HCT116 (cell line): Measurements from ENCODE around the gene DR1.

Source experiments
- CTCF ChIP-seq, 3 experiments: fragments of 200-600 bp in 1 of 3; sonication (generic) in 1 of 3; IDR thresholded peaks in 2 of 3; conservative IDR thresholded peaks in 1 of 3; 2 replicates each; pipeline ENCODE4 v1.5.1; 2012 to 2017; ENCODE audit warnings: low read depth in 2 of 3, low read length in 2 of 3, antibody characterized with exemption in 1 of 3, borderline replicate concordance in 1 of 3, control low read depth in 1 of 3, mild to moderate bottlenecking in 1 of 3, mixed read lengths in 1 of 3, mixed run types in 1 of 3, moderate library complexity in 1 of 3; ENCODE audit not compliant: insufficient read depth in 1 of 3
- EZH2 ChIP-seq: fragments of 200-600 bp; sonication (generic); IDR thresholded peaks from 2 replicates; pipeline ENCODE4 v1.6.1; 2017; ENCODE audit warnings: antibody characterized with exemption, mixed run types
- EZH2phosphoT487 ChIP-seq: fragments of 200-600 bp; IDR thresholded peaks from 2 replicates; pipeline ENCODE4 v1.6.1; 2018; ENCODE audit warnings: antibody characterized with exemption, borderline replicate concordance
- FOSL1 ChIP-seq: IDR thresholded peaks from 2 replicates; pipeline ENCODE4 v1.6.1; 2012; ENCODE audit warnings: low read depth
- POLR2A ChIP-seq: IDR thresholded peaks from 2 replicates; pipeline ENCODE4 v1.7.0; 2011; ENCODE audit warnings: borderline replicate concordance; ENCODE audit not compliant: insufficient read depth, insufficient read length; ENCODE audit errors: extremely low read depth
- POLR2AphosphoS5 ChIP-seq: IDR thresholded peaks from 2 replicates; pipeline ENCODE4 v1.6.1; 2011; ENCODE audit warnings: mild to moderate bottlenecking, low read depth, low read length, moderate library complexity
- RAD21 ChIP-seq: IDR thresholded peaks from 2 replicates; pipeline ENCODE4 v1.6.1; 2012; ENCODE audit warnings: low read depth, mild to moderate bottlenecking
- REST ChIP-seq: IDR thresholded peaks from 2 replicates; pipeline ENCODE4 v1.6.1; 2012; ENCODE audit warnings: low read depth
- SIN3A ChIP-seq: IDR thresholded peaks from 2 replicates; pipeline ENCODE4 v1.6.1; 2012; ENCODE audit warnings: low read depth
- SRF ChIP-seq: IDR thresholded peaks from 2 replicates; pipeline ENCODE4 v1.6.1; 2012; ENCODE audit warnings: low read depth
- YY1 ChIP-seq: IDR thresholded peaks from 2 replicates; pipeline ENCODE4 v1.6.1; 2011; ENCODE audit warnings: low read length, low read depth, moderate library complexity, mild to moderate bottlenecking; ENCODE audit not compliant: insufficient replicate concordance; ENCODE audit errors: extremely low read depth
- ZFX ChIP-seq: fragments of 450-650 bp; IDR thresholded peaks from 2 replicates; pipeline ENCODE4 v1.6.1; 2017
- TF ChIP-seq, protein P1 (sequence below): IDR thresholded peaks from 2 replicates; pipeline ENCODE4 v1.6.1; 2012

GRCh38 chr1:93369734-93370133 is 24.0 kb downstream of the DR1 start:
- TF ChIP-seq POLR2A (no peak), POLR2AphosphoS5 (no peak), CTCF (IDR thresholded peaks at IDR 0.05 in 2 of 3, conservative IDR thresholded peaks at IDR 0.05 in 1 of 3; ENCODE audit: borderline replicate concordance in 1 of 3, insufficient read depth in 1 of 3, low read depth in 2 of 3, low read length in 2 of 3) (no peak), YY1 (no peak), EZH2 (no peak), RAD21 (no peak), EZH2phosphoT487 (no peak), FOSL1 (no peak), ZFX (no peak), SRF (no peak), REST (no peak), SIN3A (no peak)
- TF ChIP-seq, protein P1, sequence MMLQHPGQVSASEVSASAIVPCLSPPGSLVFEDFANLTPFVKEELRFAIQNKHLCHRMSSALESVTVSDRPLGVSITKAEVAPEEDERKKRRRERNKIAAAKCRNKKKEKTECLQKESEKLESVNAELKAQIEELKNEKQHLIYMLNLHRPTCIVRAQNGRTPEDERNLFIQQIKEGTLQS: no peak
